Hepatocyte (in vitro differentiated cells): ENCODE data around the gene CEBPB. TPM values are rescaled to one million over a fixed set of nuclear protein-coding genes. Genes with fewer than 3 reads are reported as not detected.

ENCODE experiments used
- DNase-seq: peaks from one replicate; pipeline ENCODE4 v3.0.0-alpha.2; 2016; ENCODE audit warnings: low spot score
- H2AFZ ChIP-seq: fragments of 200-600 bp; sonication (generic); 2 replicates; pipeline ENCODE4 v1.6.0; 2016; ENCODE audit warnings: antibody characterized with exemption, mild to moderate bottlenecking
- H3K27ac ChIP-seq: fragments of 200-600 bp; sonication (generic); 2 replicates; pipeline ENCODE4 v1.5.1; 2016; ENCODE audit warnings: mild to moderate bottlenecking
- H3K27me3 ChIP-seq: fragments of 200-600 bp; sonication (generic); 2 replicates; pipeline ENCODE4 v1.6.1; 2016
- H3K36me3 ChIP-seq: fragments of 200-600 bp; sonication (generic); replicated peaks from 2 replicates; pipeline ENCODE4 v1.5.1; 2016; ENCODE audit warnings: low read depth; ENCODE audit not compliant: insufficient read depth
- H3K4me1 ChIP-seq: fragments of 200-600 bp; sonication (generic); 2 replicates; pipeline ENCODE4 v1.5.1; 2016; ENCODE audit warnings: mild to moderate bottlenecking, moderate library complexity; ENCODE audit not compliant: insufficient read depth
- H3K4me2 ChIP-seq: fragments of 200-600 bp; sonication (generic); 2 replicates; pipeline ENCODE4 v1.6.0; 2016
- H3K4me3 ChIP-seq: fragments of 200-600 bp; sonication (generic); 2 replicates; pipeline ENCODE4 v1.5.1; 2016; ENCODE audit warnings: mild to moderate bottlenecking
- H3K79me2 ChIP-seq: fragments of 200-600 bp; sonication (generic); 2 replicates; pipeline ENCODE4 v1.6.0; 2017; ENCODE audit warnings: mild to moderate bottlenecking
- H3K9me2 ChIP-seq: fragments of 200-600 bp; sonication (generic); replicated peaks from 2 replicates; pipeline ENCODE4 v1.6.0; 2017; ENCODE audit warnings: mild to moderate bottlenecking; ENCODE audit not compliant: insufficient read depth
- H3K9me3 ChIP-seq: fragments of 200-600 bp; sonication (generic); 2 replicates; pipeline ENCODE4 v1.5.1; 2016; ENCODE audit warnings: low read depth, mild to moderate bottlenecking
- H4K20me1 ChIP-seq: fragments of 200-600 bp; sonication (generic); 2 replicates; pipeline ENCODE4 v1.6.0; 2016; ENCODE audit warnings: mild to moderate bottlenecking; ENCODE audit not compliant: insufficient read depth, poor library complexity, severe bottlenecking
- CTCF ChIP-seq: fragments of 200-600 bp; sonication (generic); IDR thresholded peaks from 2 replicates; pipeline ENCODE4 v1.5.1; 2016; ENCODE audit warnings: antibody characterized with exemption, mild to moderate bottlenecking; ENCODE audit not compliant: poor library complexity
- EZH2 ChIP-seq: fragments of 200-600 bp; sonication (generic); IDR thresholded peaks from 2 replicates; pipeline ENCODE4 v1.6.1; 2016; ENCODE audit warnings: antibody characterized with exemption, mild to moderate bottlenecking, borderline replicate concordance
- EZH2phosphoT487 ChIP-seq: fragments of 200-600 bp; sonication (generic); IDR thresholded peaks from one replicate; pipeline ENCODE4 v1.6.1; 2018; ENCODE audit warnings: antibody characterized with exemption, mild to moderate bottlenecking, low read depth, moderate library complexity; ENCODE audit not compliant: unreplicated experiment, severe bottlenecking
- WGBS: methylation state at CpG from one replicate; pipeline ENCODE4 v1.1.6; 2016; ENCODE audit warnings: low lambda C conversion rate; ENCODE audit errors: missing lambda C conversion rate; 5-methylcytosine and 5-hydroxymethylcytosine counted together
- polyA plus RNA-seq: library from polyadenylated mRNA; unstranded; fragments of >200 nt; fragmentation: Nextera tagmentation; extraction: Ambion mirVana; gene quantifications from 2 replicates; pipeline ENCODE4 v1.2.1, GENCODE V29; 2016
- total RNA-seq: library from RNA; depleted of rRNA; stranded (reverse); fragments of >200 nt; gene quantifications from 2 replicates; pipeline ENCODE4 v1.2.3, GENCODE V29; 2014

CEBPB gene
- total and polyA plus RNA-seq, 2 experiments from 2014 or later, result 58.9 to 159 TPM

GRCh38 chr20:50142812-50143211 lies 47.8 kb upstream of the CEBPB start:
- no peak overlapping the region for H3K4me3 ChIP-seq
- no peaks in the 10 kb centered on the region for H3K36me3 ChIP-seq
- WGBS, result 84% methylated on average over 6 of the region's 6 CpGs
- no peak overlapping the region for H3K4me2 ChIP-seq
- no peaks in the 10 kb centered on the region for H3K9me2 ChIP-seq
- no peak for DNase-seq
- TF ChIP-seq EZH2, result no peak
- no peak for TF ChIP-seq EZH2phosphoT487
- TF ChIP-seq CTCF, result no peak
- H3K27ac ChIP-seq, result no peak overlapping the region
- peaks cover 7% of the 10 kb centered on the region for H4K20me1 ChIP-seq
- peaks cover 78% of the 10 kb centered on the region for H3K79me2 ChIP-seq
- no peak overlapping the region for H2AFZ ChIP-seq
- peaks cover 8% of the 10 kb centered on the region for H3K4me1 ChIP-seq
- H3K27me3 ChIP-seq, result no peaks in the 10 kb centered on the region
- no peaks in the 10 kb centered on the region for H3K9me3 ChIP-seq

GRCh38 chr20:50144362-50144761 lies 46.3 kb upstream of the CEBPB start:
- Histone ChIP-seq H3K9me2 (no peaks in the 10 kb centered on the region), H3K36me3 (no peaks in the 10 kb centered on the region), H4K20me1 (peaks cover 7% of the 10 kb centered on the region), H3K27me3 (no peaks in the 10 kb centered on the region), H3K4me2 (no peak overlapping the region), H3K4me3 (no peak overlapping the region), H3K9me3 (no peaks in the 10 kb centered on the region), H3K4me1 (peaks cover 8% of the 10 kb centered on the region), H2AFZ (no peak overlapping the region), H3K27ac (peak overlapping the region; percentile 86), H3K79me2 (peaks cover 84% of the 10 kb centered on the region)
- 52% methylated on average over 4 of the region's 4 CpGs for WGBS
- no peak for TF ChIP-seq CTCF
- no peak for TF ChIP-seq EZH2phosphoT487
- TF ChIP-seq EZH2, result no peak
- DNase-seq, result peak; percentile 71

- Histone ChIP-seq H3K4me3 (no peak overlapping the region), H3K79me2 (peaks cover 88% of the 10 kb centered on the region), H3K4me2 (no peak overlapping the region), H3K27ac (no peak overlapping the region), H3K4me1 (peaks cover 12% of the 10 kb centered on the region), H3K36me3 (no peaks in the 10 kb centered on the region), H3K9me2 (no peaks in the 10 kb centered on the region), H3K27me3 (no peaks in the 10 kb centered on the region), H2AFZ (no peak overlapping the region), H4K20me1 (peaks cover 7% of the 10 kb centered on the region), H3K9me3 (no peaks in the 10 kb centered on the region)
- DNase-seq, result no peak
- TF ChIP-seq CTCF (no peak), EZH2 (no peak), EZH2phosphoT487 (no peak)
- 97% methylated on average over 6 of the region's 6 CpGs for WGBS
These were observed 45.1 kb upstream of the CEBPB start for GRCh38 chr20:50145566-50145965.

- Histone ChIP-seq H3K9me3 (no peaks in the 10 kb centered on the region), H3K27ac (peak overlapping the region; percentile 64), H3K27me3 (no peaks in the 10 kb centered on the region), H3K4me2 (no peak overlapping the region), H3K9me2 (no peaks in the 10 kb centered on the region), H2AFZ (no peak overlapping the region), H4K20me1 (peaks cover 7% of the 10 kb centered on the region), H3K79me2 (peaks cover 88% of the 10 kb centered on the region), H3K4me3 (no peak overlapping the region), H3K36me3 (no peaks in the 10 kb centered on the region), H3K4me1 (peaks cover 17% of the 10 kb centered on the region)
- no peak for DNase-seq
- 91% methylated on average over 6 of the region's 6 CpGs for WGBS
- TF ChIP-seq EZH2phosphoT487 (no peak), CTCF (no peak), EZH2 (no peak)
These were observed 44.4 kb upstream of the CEBPB start for GRCh38 chr20:50146214-50146613.
